Immature natural killer cell (primary cell): ENCODE data around the gene STOX2. TPM values are rescaled to one million over a fixed set of nuclear protein-coding genes. Genes with fewer than 3 reads are reported as not detected.

Experiments used
- DNase-seq, 3 donors: peaks; one replicate each; pipeline ENCODE4 v3.0.0; 2022; ENCODE audit warnings: mixed read lengths in 1 of 3
- H3K27ac Mint-ChIP-seq, 6 donors: one replicate each; pipeline ENCODE4 v1.8.0; 2020; ENCODE audit warnings: mixed read lengths in 6 of 6, mild to moderate bottlenecking in 5 of 6, inconsistent platforms in 4 of 6, moderate library complexity in 3 of 6
- H3K27me3 Mint-ChIP-seq, 3 donors: one replicate each; pipeline ENCODE4 v1.8.0; 2020 to 2021; ENCODE audit warnings: low read depth in 3 of 3, mild to moderate bottlenecking in 3 of 3, mixed read lengths in 3 of 3, moderate library complexity in 3 of 3, inconsistent platforms in 1 of 3
- H3K36me3 Mint-ChIP-seq, 3 donors: one replicate each; pipeline ENCODE4 v1.8.0; 2020; ENCODE audit warnings: mixed read lengths in 3 of 3, inconsistent platforms in 2 of 3, mild to moderate bottlenecking in 2 of 3
- H3K4me1 Mint-ChIP-seq, 2 donors: one replicate each; pipeline ENCODE4 v1.8.0; 2020; ENCODE audit warnings: inconsistent platforms in 2 of 2, mild to moderate bottlenecking in 2 of 2, mixed read lengths in 2 of 2, moderate library complexity in 1 of 2
- H3K4me3 Mint-ChIP-seq, 5 donors: one replicate each; pipeline ENCODE4 v1.8.0; 2020; ENCODE audit warnings: mild to moderate bottlenecking in 5 of 5, mixed read lengths in 5 of 5, inconsistent platforms in 3 of 5, moderate library complexity in 3 of 5
- H3K9me3 Mint-ChIP-seq, 6 donors: one replicate each; pipeline ENCODE4 v1.8.0; 2020; ENCODE audit warnings: mild to moderate bottlenecking in 6 of 6, mixed read lengths in 6 of 6, inconsistent platforms in 4 of 6, moderate library complexity in 3 of 6
- polyA plus RNA-seq, 3 donors: library from polyadenylated mRNA; unstranded; fragments of 300-500 nt; fragmentation: Illumina TruSeq; gene quantifications; one replicate each; pipeline ENCODE4 v1.2.3, GENCODE V29; 2021

Gene STOX2
- polyA plus RNA-seq, 3 donors from 2014 or later, result not detected

GRCh38 chr4:183906489-183906738, 1.3 kb downstream of the STOX2 start:
- Mint-ChIP-seq H3K4me3 (no peak overlapping the region), H3K4me1 (peaks cover 0 to 2% of the 10 kb centered on the region in 2 donors), H3K27me3 (peaks cover 12 to 27% (median 23%) of the 10 kb centered on the region in 3 donors), H3K27ac (no peak overlapping the region), H3K36me3 (peaks cover 0 to 3% (median 0%) of the 10 kb centered on the region in 3 donors), H3K9me3 (peaks cover 0 to 9% (median 0%) of the 10 kb centered on the region in 6 donors)
- DNase-seq, result no peak

GRCh38 chr4:183906739-183907651, 1.9 kb downstream of the STOX2 start:
- peaks cover 9 to 27% (median 23%) of the 10 kb centered on the region in 3 donors for H3K27me3 Mint-ChIP-seq
- peaks cover 0 to 3% (median 0%) of the 10 kb centered on the region in 3 donors for H3K36me3 Mint-ChIP-seq
- H3K4me3 Mint-ChIP-seq, result no peak overlapping the region
- DNase-seq, result no peak
- peaks cover 0 to 2% of the 10 kb centered on the region in 2 donors for H3K4me1 Mint-ChIP-seq
- H3K9me3 Mint-ChIP-seq, result peaks cover 0 to 9% (median 0%) of the 10 kb centered on the region in 6 donors
- no peak overlapping the region for H3K27ac Mint-ChIP-seq

- H3K36me3 Mint-ChIP-seq, result peaks cover 0 to 3% (median 0%) of the 10 kb centered on the region in 3 donors
- H3K27ac Mint-ChIP-seq, result no peak overlapping the region
- peaks cover 9 to 24% (median 20%) of the 10 kb centered on the region in 3 donors for H3K27me3 Mint-ChIP-seq
- H3K9me3 Mint-ChIP-seq, result peaks cover 0 to 6% (median 0%) of the 10 kb centered on the region in 6 donors
- no peak overlapping the region for H3K4me3 Mint-ChIP-seq
- DNase-seq, result no peak
- H3K4me1 Mint-ChIP-seq, result peaks cover 0 to 2% of the 10 kb centered on the region in 2 donors
Observed at GRCh38 chr4:183907871-183908683, 3.0 kb downstream of the STOX2 start.

DNA sequence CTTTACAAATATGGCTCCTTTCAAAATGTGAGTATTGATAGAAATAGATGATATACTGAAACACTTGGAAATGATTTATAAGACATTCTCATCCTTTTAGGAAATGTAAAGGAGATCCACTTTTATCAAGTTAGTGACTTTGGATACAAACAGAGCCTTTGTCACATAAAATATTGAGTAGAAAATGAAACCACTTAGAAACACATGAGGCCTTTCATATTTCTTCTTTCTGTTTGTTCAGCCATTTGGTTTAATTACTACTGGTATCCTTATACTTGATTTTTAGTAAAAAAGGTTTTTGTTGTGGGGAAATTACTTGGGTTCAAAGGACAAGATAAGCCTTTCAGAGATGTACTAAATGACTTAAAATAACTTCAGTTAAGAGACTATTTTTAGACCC, 4.1 kb downstream of the STOX2 start:
- Mint-ChIP-seq H3K4me1 (peaks cover 0 to 2% of the 10 kb centered on the region in 2 donors), H3K4me3 (no peak overlapping the region), H3K27me3 (peaks cover 5 to 21% (median 14%) of the 10 kb centered on the region in 3 donors), H3K36me3 (peaks cover 0 to 3% (median 0%) of the 10 kb centered on the region in 3 donors), H3K27ac (no peak overlapping the region), H3K9me3 (peaks cover 0 to 2% (median 0%) of the 10 kb centered on the region in 6 donors)
- no peak for DNase-seq

GRCh38 chr4:183909801-183910200, 4.7 kb downstream of the STOX2 start:
- Mint-ChIP-seq H3K4me1 (peaks cover 0 to 1% of the 10 kb centered on the region in 2 donors), H3K9me3 (peaks cover 0 to 2% (median 0%) of the 10 kb centered on the region in 6 donors), H3K4me3 (no peak overlapping the region), H3K36me3 (peaks cover 0 to 1% (median 0%) of the 10 kb centered on the region in 3 donors), H3K27ac (no peak overlapping the region), H3K27me3 (peaks cover under 1 to 17% (median 12%) of the 10 kb centered on the region in 3 donors)
- no peak for DNase-seq

GRCh38 chr4:183912585-183912984, 7.5 kb downstream of the STOX2 start:
- Mint-ChIP-seq H3K27me3 (peaks cover 2 to 11% (median 8%) of the 10 kb centered on the region in 3 donors), H3K4me3 (no peak overlapping the region), H3K36me3 (no peaks in the 10 kb centered on the region), H3K9me3 (peaks cover 0 to 6% (median 0%) of the 10 kb centered on the region in 6 donors), H3K4me1 (no peaks in the 10 kb centered on the region), H3K27ac (no peak overlapping the region)
- DNase-seq, result no peak

DNA sequence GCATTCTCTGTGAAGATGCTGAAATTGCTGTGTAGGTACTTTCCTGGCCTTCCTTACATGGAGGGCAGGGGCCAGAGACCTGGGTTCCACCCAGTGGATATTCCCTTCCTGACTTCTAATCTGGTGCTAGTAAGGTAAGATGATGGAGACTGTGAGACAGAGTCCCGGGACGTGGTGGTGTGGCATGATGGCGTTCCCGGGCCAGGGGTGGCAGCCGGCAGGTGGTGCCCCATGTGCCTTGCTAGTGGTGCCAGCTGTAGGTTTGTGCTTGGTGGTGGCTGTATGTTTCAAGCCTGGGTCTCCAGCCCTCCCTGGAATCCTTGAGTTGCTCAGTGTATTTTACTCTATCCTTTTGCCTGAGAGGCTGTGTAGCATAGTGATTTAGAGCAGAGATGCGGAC, 10.9 kb downstream of the STOX2 start:
- Mint-ChIP-seq H3K9me3 (peaks cover 0 to 4% (median 0%) of the 10 kb centered on the region in 6 donors), H3K4me3 (no peak overlapping the region), H3K27me3 (peaks cover 2 to 3% (median 3%) of the 10 kb centered on the region in 3 donors), H3K27ac (no peak overlapping the region), H3K4me1 (no peaks in the 10 kb centered on the region), H3K36me3 (no peaks in the 10 kb centered on the region)
- DNase-seq, result no peak

- Mint-ChIP-seq H3K36me3 (no peaks in the 10 kb centered on the region), H3K4me1 (no peaks in the 10 kb centered on the region), H3K27ac (no peak overlapping the region), H3K27me3 (peaks cover 2 to 9% (median 3%) of the 10 kb centered on the region in 3 donors), H3K9me3 (peaks cover 0 to 4% (median 0%) of the 10 kb centered on the region in 6 donors), H3K4me3 (no peak overlapping the region)
- DNase-seq, result no peak
Observed at GRCh38 chr4:183918696-183919095, 13.6 kb downstream of the STOX2 start.

GRCh38 chr4:183919141-183919540, 14.0 kb downstream of the STOX2 start:
- no peak overlapping the region for H3K4me3 Mint-ChIP-seq
- H3K27ac Mint-ChIP-seq, result no peak overlapping the region
- H3K9me3 Mint-ChIP-seq, result peaks cover 0 to 4% (median 0%) of the 10 kb centered on the region in 6 donors
- no peaks in the 10 kb centered on the region for H3K36me3 Mint-ChIP-seq
- no peak for DNase-seq
- H3K4me1 Mint-ChIP-seq, result no peaks in the 10 kb centered on the region
- H3K27me3 Mint-ChIP-seq, result peaks cover 2 to 5% (median 3%) of the 10 kb centered on the region in 3 donors

GRCh38 chr4:183920512-183920911, 15.4 kb downstream of the STOX2 start:
- no peak for DNase-seq
- peaks cover 0 to 2% (median 0%) of the 10 kb centered on the region in 6 donors for H3K9me3 Mint-ChIP-seq
- H3K4me3 Mint-ChIP-seq, result no peak overlapping the region
- H3K4me1 Mint-ChIP-seq, result no peaks in the 10 kb centered on the region
- peaks cover 2 to 5% (median 2%) of the 10 kb centered on the region in 3 donors for H3K27me3 Mint-ChIP-seq
- H3K27ac Mint-ChIP-seq, result no peak overlapping the region
- H3K36me3 Mint-ChIP-seq, result no peaks in the 10 kb centered on the region

GRCh38 chr4:183921335-183921734, 16.2 kb downstream of the STOX2 start:
- H3K9me3 Mint-ChIP-seq, result peaks cover 0 to 2% (median 0%) of the 10 kb centered on the region in 6 donors
- no peaks in the 10 kb centered on the region for H3K36me3 Mint-ChIP-seq
- no peak overlapping the region for H3K27ac Mint-ChIP-seq
- no peak for DNase-seq
- no peak overlapping the region for H3K4me3 Mint-ChIP-seq
- H3K27me3 Mint-ChIP-seq, result peaks cover 2 to 5% (median 2%) of the 10 kb centered on the region in 3 donors
- no peaks in the 10 kb centered on the region for H3K4me1 Mint-ChIP-seq

- Mint-ChIP-seq H3K4me3 (no peak overlapping the region), H3K9me3 (peaks cover 0 to 2% (median 0%) of the 10 kb centered on the region in 6 donors), H3K4me1 (no peaks in the 10 kb centered on the region), H3K27ac (no peak overlapping the region), H3K36me3 (no peaks in the 10 kb centered on the region), H3K27me3 (peaks cover 0 to 5% (median 2%) of the 10 kb centered on the region in 3 donors)
- DNase-seq, result no peak
Observed at GRCh38 chr4:183924362-183925044, 19.4 kb downstream of the STOX2 start.

DNA sequence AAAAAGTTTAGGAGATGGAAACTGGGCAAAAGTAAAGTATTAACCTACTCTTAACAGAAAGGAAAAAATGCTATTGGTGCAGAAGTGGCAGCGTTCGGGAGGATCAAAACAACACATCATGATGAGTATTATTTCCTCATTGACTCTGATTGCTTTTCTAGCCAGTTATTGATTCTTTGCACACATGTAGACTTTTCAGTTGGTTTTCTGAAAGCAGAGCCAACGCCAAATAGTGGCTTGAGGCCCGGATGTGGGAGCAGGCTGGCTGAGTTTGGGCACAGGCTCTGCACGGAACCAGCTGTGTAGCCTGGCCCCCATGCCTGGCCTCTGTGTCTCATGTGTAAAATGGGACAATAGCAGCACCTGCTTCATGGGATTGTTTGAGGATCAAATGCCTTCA, 21.8 kb downstream of the STOX2 start:
- Mint-ChIP-seq H3K27ac (no peak overlapping the region), H3K4me1 (no peaks in the 10 kb centered on the region)

More for the DNA sequence above, 21.8 kb downstream of the STOX2 start:
- Mint-ChIP-seq H3K9me3 (peaks cover 0 to 2% (median 0%) of the 10 kb centered on the region in 6 donors), H3K27me3 (peaks cover 4 to 5% (median 5%) of the 10 kb centered on the region in 3 donors), H3K36me3 (no peaks in the 10 kb centered on the region), H3K4me3 (no peak overlapping the region)
- no peak for DNase-seq
